ENCODE data around the gene TBC1D5. TPM values are rescaled to one million over a fixed set of nuclear protein-coding genes. Genes with fewer than 3 reads are reported as not detected.
"Not testable (repeated sequence)": the region's sequence is repeated elsewhere in the genome, so short reads cannot be mapped to it uniquely, and the experiment has no call there.

Gene TBC1D5
- total RNA-seq, 1 donor from 2014 or later: 69.4 TPM

GRCh38 chr3:17367171-17367570 lies 375.3 kb downstream of the TBC1D5 start:
- no peaks in the 10 kb centered on the region for H3K4me1 ChIP-seq (ENCODE audit: control insufficient read depth in 3 of 3, insufficient read depth in 3 of 3, low read length in 3 of 3)
- no peak overlapping the region for H3K4me3 ChIP-seq (ENCODE audit: low read length in 3 of 3)
- H3K9me3 ChIP-seq (ENCODE audit: control insufficient read depth in 3 of 3, low read length in 3 of 3): no peaks in the 10 kb centered on the region
- H3K36me3 ChIP-seq (ENCODE audit: control insufficient read depth in 3 of 3, insufficient read depth in 3 of 3, low read length in 3 of 3): peaks cover 0 to 9% (median 0%) of the 10 kb centered on the region in 3 donors
- H3K9ac ChIP-seq (ENCODE audit: low read depth in 1 of 3, low read length in 3 of 3): no peak overlapping the region
- no peak overlapping the region for H3K27ac ChIP-seq (ENCODE audit: low read depth, low read length)
- no peaks in the 10 kb centered on the region for H3K27me3 ChIP-seq (ENCODE audit: control insufficient read depth in 3 of 3, insufficient read depth in 3 of 3, low read length in 3 of 3)

GRCh38 chr3:17360991-17361390 lies 381.4 kb downstream of the TBC1D5 start:
- Histone ChIP-seq H3K4me3 (ENCODE audit: low read length in 3 of 3) (no peak overlapping the region), H3K27me3 (ENCODE audit: control insufficient read depth in 3 of 3, insufficient read depth in 3 of 3, low read length in 3 of 3) (no peaks in the 10 kb centered on the region), H3K9ac (ENCODE audit: low read depth in 1 of 3, low read length in 3 of 3) (no peak overlapping the region), H3K4me1 (ENCODE audit: control insufficient read depth in 3 of 3, insufficient read depth in 3 of 3, low read length in 3 of 3) (no peaks in the 10 kb centered on the region), H3K36me3 (ENCODE audit: control insufficient read depth in 3 of 3, insufficient read depth in 3 of 3, low read length in 3 of 3) (no peaks in the 10 kb centered on the region), H3K9me3 (ENCODE audit: control insufficient read depth in 3 of 3, low read length in 3 of 3) (no peaks in the 10 kb centered on the region), H3K27ac (ENCODE audit: low read depth, low read length) (no peak overlapping the region)

- Histone ChIP-seq H3K27ac (ENCODE audit: low read depth, low read length) (no peak overlapping the region), H3K36me3 (ENCODE audit: control insufficient read depth in 3 of 3, insufficient read depth in 3 of 3, low read length in 3 of 3) (no peaks in the 10 kb centered on the region), H3K27me3 (ENCODE audit: control insufficient read depth in 3 of 3, insufficient read depth in 3 of 3, low read length in 3 of 3) (no peaks in the 10 kb centered on the region)
These were observed 382.5 kb downstream of the TBC1D5 start for GRCh38 chr3:17359911-17360310.

DNA sequence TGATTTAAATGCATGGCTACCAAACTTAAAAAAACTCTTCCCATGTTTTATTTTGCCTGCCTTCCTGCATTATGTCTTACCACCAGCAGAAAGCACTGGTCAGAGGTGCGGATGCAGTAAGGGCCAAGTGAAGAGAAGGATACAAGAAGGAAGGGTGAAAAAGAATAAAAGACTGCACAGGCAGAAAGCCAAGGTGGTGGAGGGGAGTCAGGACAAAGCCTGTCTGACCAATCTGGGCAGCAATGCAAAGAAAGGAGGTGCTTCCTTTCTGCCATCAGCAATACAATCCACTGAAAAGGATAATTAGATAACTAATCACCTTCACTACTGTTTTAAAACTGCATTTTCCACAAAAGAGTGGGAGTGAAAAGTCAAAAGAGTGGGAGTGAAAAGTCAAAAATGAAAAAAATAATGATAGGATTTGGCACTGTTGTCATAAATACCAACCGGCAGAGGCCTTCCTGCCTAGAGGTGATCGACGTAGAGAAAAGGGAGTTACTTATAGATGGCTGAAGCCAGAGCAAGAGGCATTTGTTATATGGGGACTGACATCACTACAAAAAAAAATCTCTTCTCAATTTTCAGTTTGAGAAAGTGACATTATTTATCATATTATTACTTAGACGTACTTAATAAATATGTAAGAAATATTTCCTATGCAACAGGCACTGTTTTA lies 385.3 kb downstream of the TBC1D5 start:
- H3K4me3 ChIP-seq (ENCODE audit: low read length in 3 of 3): no peak overlapping the region
- no peak overlapping the region for H3K9ac ChIP-seq (ENCODE audit: low read depth in 1 of 3, low read length in 3 of 3)
- H3K9me3 ChIP-seq (ENCODE audit: control insufficient read depth in 3 of 3, low read length in 3 of 3): no peaks in the 10 kb centered on the region
- peaks cover 0 to 2% (median 0%) of the 10 kb centered on the region in 3 donors for H3K4me1 ChIP-seq (ENCODE audit: control insufficient read depth in 3 of 3, insufficient read depth in 3 of 3, low read length in 3 of 3)
- no peak overlapping the region for H3K27ac ChIP-seq (ENCODE audit: low read depth, low read length)
- no peaks in the 10 kb centered on the region for H3K36me3 ChIP-seq (ENCODE audit: control insufficient read depth in 3 of 3, insufficient read depth in 3 of 3, low read length in 3 of 3)
- no peaks in the 10 kb centered on the region for H3K27me3 ChIP-seq (ENCODE audit: control insufficient read depth in 3 of 3, insufficient read depth in 3 of 3, low read length in 3 of 3)

More at GRCh38 chr3:17359911-17360310, 382.5 kb downstream of the TBC1D5 start:
- H3K9ac ChIP-seq (ENCODE audit: low read depth in 1 of 3, low read length in 3 of 3): no peak overlapping the region
- no peaks in the 10 kb centered on the region for H3K9me3 ChIP-seq (ENCODE audit: control insufficient read depth in 3 of 3, low read length in 3 of 3)
- no peak overlapping the region for H3K4me3 ChIP-seq (ENCODE audit: low read length in 3 of 3)
- H3K4me1 ChIP-seq (ENCODE audit: control insufficient read depth in 3 of 3, insufficient read depth in 3 of 3, low read length in 3 of 3): peaks cover 0 to 2% (median 0%) of the 10 kb centered on the region in 3 donors

- Histone ChIP-seq H3K4me3 (ENCODE audit: low read length in 3 of 3) (no peak overlapping the region), H3K27me3 (ENCODE audit: control insufficient read depth in 3 of 3, insufficient read depth in 3 of 3, low read length in 3 of 3) (no peaks in the 10 kb centered on the region), H3K9me3 (ENCODE audit: control insufficient read depth in 3 of 3, low read length in 3 of 3) (no peaks in the 10 kb centered on the region), H3K36me3 (ENCODE audit: control insufficient read depth in 3 of 3, insufficient read depth in 3 of 3, low read length in 3 of 3) (no peaks in the 10 kb centered on the region), H3K9ac (ENCODE audit: low read depth in 1 of 3, low read length in 3 of 3) (no peak overlapping the region), H3K4me1 (ENCODE audit: control insufficient read depth in 3 of 3, insufficient read depth in 3 of 3, low read length in 3 of 3) (peaks cover 0 to 2% (median 0%) of the 10 kb centered on the region in 3 donors), H3K27ac (ENCODE audit: low read depth, low read length) (no peak overlapping the region)
These were observed 385.8 kb downstream of the TBC1D5 start for GRCh38 chr3:17356585-17356984.

DNA sequence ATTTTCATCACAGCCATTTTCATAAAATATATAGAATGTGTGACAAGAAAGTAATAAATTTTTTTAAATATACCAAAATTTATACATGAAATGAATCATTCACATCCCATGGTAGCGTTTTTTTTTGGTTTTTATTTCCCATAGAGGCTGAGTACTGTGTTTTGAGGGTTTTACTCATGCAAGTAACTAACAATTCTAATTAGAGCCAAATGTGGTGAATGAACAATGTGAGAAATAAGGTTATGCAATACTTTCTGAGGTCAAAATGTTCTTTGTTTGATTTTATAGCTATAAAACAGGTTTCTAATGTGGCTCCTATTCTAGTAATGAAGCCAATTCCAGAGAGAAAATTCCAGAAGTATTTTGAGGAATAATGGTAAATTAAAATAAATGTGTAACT lies 386.8 kb downstream of the TBC1D5 start:
- H3K4me3 ChIP-seq (ENCODE audit: low read length in 3 of 3): no peak overlapping the region
- no peak overlapping the region for H3K27ac ChIP-seq (ENCODE audit: low read depth, low read length)
- H3K36me3 ChIP-seq (ENCODE audit: control insufficient read depth in 3 of 3, insufficient read depth in 3 of 3, low read length in 3 of 3): no peaks in the 10 kb centered on the region
- no peaks in the 10 kb centered on the region for H3K27me3 ChIP-seq (ENCODE audit: control insufficient read depth in 3 of 3, insufficient read depth in 3 of 3, low read length in 3 of 3)
- no peak overlapping the region for H3K9ac ChIP-seq (ENCODE audit: low read depth in 1 of 3, low read length in 3 of 3)
- peaks cover 0 to 2% (median 0%) of the 10 kb centered on the region in 3 donors for H3K4me1 ChIP-seq (ENCODE audit: control insufficient read depth in 3 of 3, insufficient read depth in 3 of 3, low read length in 3 of 3)
- no peaks in the 10 kb centered on the region for H3K9me3 ChIP-seq (ENCODE audit: control insufficient read depth in 3 of 3, low read length in 3 of 3)

DNA sequence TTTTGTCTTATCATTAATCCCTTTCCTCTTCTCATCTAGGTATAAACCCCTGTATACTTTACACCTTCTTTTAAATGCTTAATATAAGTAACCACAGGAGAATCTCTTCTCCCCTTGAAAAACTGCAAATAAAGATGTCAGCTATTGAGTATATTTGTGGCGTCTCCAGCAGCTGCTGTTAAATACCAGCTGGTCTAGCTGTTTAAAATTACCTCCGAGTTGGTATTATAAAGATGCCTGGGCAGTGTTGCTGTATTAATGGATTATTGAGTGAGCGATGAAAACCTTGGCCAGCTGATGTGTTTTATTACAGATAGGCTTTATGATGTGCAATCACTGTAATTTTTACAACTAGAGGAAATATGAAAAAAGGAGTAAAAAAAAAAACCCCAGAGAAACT lies 388.1 kb downstream of the TBC1D5 start:
- no peaks in the 10 kb centered on the region for H3K27me3 ChIP-seq (ENCODE audit: control insufficient read depth in 3 of 3, insufficient read depth in 3 of 3, low read length in 3 of 3)
- peaks cover 0 to 2% (median 0%) of the 10 kb centered on the region in 3 donors for H3K4me1 ChIP-seq (ENCODE audit: control insufficient read depth in 3 of 3, insufficient read depth in 3 of 3, low read length in 3 of 3)
- no peaks in the 10 kb centered on the region for H3K9me3 ChIP-seq (ENCODE audit: control insufficient read depth in 3 of 3, low read length in 3 of 3)
- no peak overlapping the region for H3K9ac ChIP-seq (ENCODE audit: low read depth in 1 of 3, low read length in 3 of 3)
- H3K27ac ChIP-seq (ENCODE audit: low read depth, low read length): no peak overlapping the region
- H3K36me3 ChIP-seq (ENCODE audit: control insufficient read depth in 3 of 3, insufficient read depth in 3 of 3, low read length in 3 of 3): no peaks in the 10 kb centered on the region
- H3K4me3 ChIP-seq (ENCODE audit: low read length in 3 of 3): no peak overlapping the region

- no peak overlapping the region for H3K9ac ChIP-seq (ENCODE audit: low read depth in 1 of 3, low read length in 3 of 3)
- no peak overlapping the region for H3K4me3 ChIP-seq (ENCODE audit: low read length in 3 of 3)
- no peak overlapping the region for H3K27ac ChIP-seq (ENCODE audit: low read depth, low read length)
- peaks cover 0 to 2% (median 0%) of the 10 kb centered on the region in 3 donors for H3K4me1 ChIP-seq (ENCODE audit: control insufficient read depth in 3 of 3, insufficient read depth in 3 of 3, low read length in 3 of 3)
- H3K27me3 ChIP-seq (ENCODE audit: control insufficient read depth in 3 of 3, insufficient read depth in 3 of 3, low read length in 3 of 3): no peaks in the 10 kb centered on the region
- H3K36me3 ChIP-seq (ENCODE audit: control insufficient read depth in 3 of 3, insufficient read depth in 3 of 3, low read length in 3 of 3): no peaks in the 10 kb centered on the region
- H3K9me3 ChIP-seq (ENCODE audit: control insufficient read depth in 3 of 3, low read length in 3 of 3): no peaks in the 10 kb centered on the region
These were observed 389.8 kb downstream of the TBC1D5 start for GRCh38 chr3:17352620-17353019.

DNA sequence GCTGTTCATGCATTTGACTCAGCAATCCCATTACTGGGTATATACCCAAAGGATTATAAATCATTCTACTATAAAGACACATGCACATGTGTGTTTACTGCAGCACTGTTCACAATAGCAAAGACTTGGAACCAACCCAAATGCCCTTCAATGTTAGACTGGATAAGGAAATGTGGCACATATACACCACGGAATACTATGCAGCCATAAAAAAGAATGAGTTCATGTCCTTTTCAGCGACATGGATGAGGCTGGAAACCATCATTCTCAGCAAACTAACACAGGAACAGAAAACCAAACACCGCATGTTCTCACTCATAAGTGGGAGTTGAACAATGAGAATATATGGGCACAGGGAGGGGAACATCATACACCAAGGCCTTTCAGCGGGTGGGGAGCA lies 391.2 kb downstream of the TBC1D5 start:
- not testable (repeated sequence) for H3K9ac ChIP-seq (ENCODE audit: low read depth in 1 of 3, low read length in 3 of 3); H3K27me3 ChIP-seq (ENCODE audit: control insufficient read depth in 3 of 3, insufficient read depth in 3 of 3, low read length in 3 of 3); H3K4me1 ChIP-seq (ENCODE audit: control insufficient read depth in 3 of 3, insufficient read depth in 3 of 3, low read length in 3 of 3); H3K36me3 ChIP-seq (ENCODE audit: control insufficient read depth in 3 of 3, insufficient read depth in 3 of 3, low read length in 3 of 3); H3K27ac ChIP-seq (ENCODE audit: low read depth, low read length); H3K9me3 ChIP-seq (ENCODE audit: control insufficient read depth in 3 of 3, low read length in 3 of 3); H3K4me3 ChIP-seq (ENCODE audit: low read length in 3 of 3)

DNA sequence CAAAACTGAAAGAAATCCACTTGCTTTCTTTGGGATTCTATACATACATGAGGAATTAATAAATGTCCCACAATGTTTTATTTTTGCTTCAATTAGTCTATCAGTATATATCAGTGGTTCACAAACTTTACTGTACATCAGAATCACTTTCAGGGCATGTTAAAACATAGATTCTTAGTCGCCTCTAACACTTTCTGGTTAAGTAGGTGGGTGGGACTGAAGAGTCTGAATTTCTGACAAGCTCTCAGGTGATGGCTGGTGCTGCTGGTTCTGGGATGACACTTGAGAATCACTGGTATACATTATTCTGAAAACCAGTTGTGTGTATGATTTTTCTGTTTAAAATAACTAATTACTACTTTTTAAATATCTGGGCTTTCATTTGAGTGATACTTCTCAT lies 393.3 kb downstream of the TBC1D5 start:
- Histone ChIP-seq H3K4me1 (ENCODE audit: control insufficient read depth in 3 of 3, insufficient read depth in 3 of 3, low read length in 3 of 3) (no peaks in the 10 kb centered on the region), H3K27me3 (ENCODE audit: control insufficient read depth in 3 of 3, insufficient read depth in 3 of 3, low read length in 3 of 3) (no peaks in the 10 kb centered on the region), H3K9ac (ENCODE audit: low read depth in 1 of 3, low read length in 3 of 3) (no peak overlapping the region), H3K36me3 (ENCODE audit: control insufficient read depth in 3 of 3, insufficient read depth in 3 of 3, low read length in 3 of 3) (no peaks in the 10 kb centered on the region), H3K27ac (ENCODE audit: low read depth, low read length) (no peak overlapping the region), H3K9me3 (ENCODE audit: control insufficient read depth in 3 of 3, low read length in 3 of 3) (no peaks in the 10 kb centered on the region), H3K4me3 (ENCODE audit: low read length in 3 of 3) (no peak overlapping the region)
